Right lung (tissue), 5 donors: ENCODE measurements around the gene DNAJC6. TPM values are rescaled to one million over a fixed set of nuclear protein-coding genes. Genes with fewer than 3 reads are reported as not detected.

Source experiments
- polyA plus RNA-seq, 5 donors: library from polyadenylated mRNA; unstranded; fragments of 120-200 nt; gene quantifications; one replicate each; pipeline versions ENCODE4 v1.2.1 to v1.2.3, GENCODE V29; 2013; ENCODE audit warnings: inconsistent platforms in 1 of 5, low replicate concordance in 1 of 5; ENCODE audit not compliant: insufficient read length in 5 of 5, insufficient read depth in 1 of 5

Gene DNAJC6
- polyA plus RNA-seq, 5 donors = 1.6 to 4.1 (median 2.4) TPM

Other genes with a start within 250 kb of the DNAJC6 start
- 1 to 10 TPM; 1.8 to 3.7 (median 3.0) TPM for gene AK4, start 161.3 kb upstream of the DNAJC6 start, polyA plus RNA-seq
- 10 to 100 TPM; 21.6 to 45.2 (median 44.0) TPM for gene LEPR, start 111.1 kb downstream of the DNAJC6 start, polyA plus RNA-seq
- gene LEPROT, start 111.1 kb downstream of the DNAJC6 start, polyA plus RNA-seq = 100 to 1,000 TPM in 4 of 5 donors, 10 to 100 TPM in 1; 97.9 to 138 (median 124) TPM